ENCODE data around the gene PIP5K1B.

DNA sequence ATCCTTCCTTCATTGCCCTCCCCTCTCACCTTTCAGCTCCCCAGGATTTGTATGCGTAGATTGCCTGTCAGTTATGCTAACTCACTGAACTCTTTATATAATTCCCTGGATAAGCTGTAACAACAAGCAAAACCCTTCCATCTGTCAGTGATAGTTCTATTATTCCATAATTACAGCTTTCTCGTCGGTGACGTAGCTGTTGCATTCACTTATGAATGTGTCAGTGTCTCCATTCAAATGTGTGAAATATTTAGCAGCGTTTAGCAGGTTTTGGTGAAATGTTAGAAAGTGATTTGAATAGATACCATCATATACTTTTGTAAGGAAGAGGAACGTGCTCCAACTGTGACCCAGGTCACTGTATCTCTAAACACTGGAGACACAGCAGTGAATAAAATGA is 45.2 kb downstream of the PIP5K1B start:
- TF ChIP-seq, protein P1, sequence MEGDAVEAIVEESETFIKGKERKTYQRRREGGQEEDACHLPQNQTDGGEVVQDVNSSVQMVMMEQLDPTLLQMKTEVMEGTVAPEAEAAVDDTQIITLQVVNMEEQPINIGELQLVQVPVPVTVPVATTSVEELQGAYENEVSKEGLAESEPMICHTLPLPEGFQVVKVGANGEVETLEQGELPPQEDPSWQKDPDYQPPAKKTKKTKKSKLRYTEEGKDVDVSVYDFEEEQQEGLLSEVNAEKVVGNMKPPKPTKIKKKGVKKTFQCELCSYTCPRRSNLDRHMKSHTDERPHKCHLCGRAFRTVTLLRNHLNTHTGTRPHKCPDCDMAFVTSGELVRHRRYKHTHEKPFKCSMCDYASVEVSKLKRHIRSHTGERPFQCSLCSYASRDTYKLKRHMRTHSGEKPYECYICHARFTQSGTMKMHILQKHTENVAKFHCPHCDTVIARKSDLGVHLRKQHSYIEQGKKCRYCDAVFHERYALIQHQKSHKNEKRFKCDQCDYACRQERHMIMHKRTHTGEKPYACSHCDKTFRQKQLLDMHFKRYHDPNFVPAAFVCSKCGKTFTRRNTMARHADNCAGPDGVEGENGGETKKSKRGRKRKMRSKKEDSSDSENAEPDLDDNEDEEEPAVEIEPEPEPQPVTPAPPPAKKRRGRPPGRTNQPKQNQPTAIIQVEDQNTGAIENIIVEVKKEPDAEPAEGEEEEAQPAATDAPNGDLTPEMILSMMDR (IDR thresholded peaks at IDR 0.05; ENCODE audit: low read length) = no peak
- TF ChIP-seq EZH2 (optimal IDR thresholded peaks at IDR 0.05; ENCODE audit: low read depth, low read length) (no peak), EZH2phosphoT487 (IDR thresholded peaks at IDR 0.05; ENCODE audit: low read length) (no peak)

Measured in MM.1S (cell line).